ENCODE measurements around the gene AIPL1. TPM values are rescaled to one million over a fixed set of nuclear protein-coding genes. Genes with fewer than 3 reads are reported as not detected.

Gene AIPL1
- total and polyA plus RNA-seq, 10 of the 15 experiments (the other 5 are each of a cell fraction or from before 2014, with no cell fraction given) = not detected

- BruUV-seq (replicated peaks) = no TSS peak
- WGBS (ENCODE audit: insufficient coverage, insufficient replicate concordance, low lambda C conversion rate, missing lambda C conversion rate) = 45% methylated on average over 10 of the region's 10 CpGs
Observed at GRCh38 chr17:6452471-6453266, 17.7 kb upstream of the AIPL1 start.

More at GRCh38 chr17:6452471-6453266, 17.7 kb upstream of the AIPL1 start:
- no peaks in the 10 kb centered on the region for H3K9me3 ChIP-seq (replicated peaks; ENCODE audit: control insufficient read depth, insufficient read depth, low read length)
- ChIA-PET RAD21 (ENCODE audit: unreplicated experiment) (interaction anchor here (0.7 kb wide), 1 partner anchor 196 kb away, joined by 3 read pairs; no protein-coding TSS in a partner anchor), CTCF (interaction anchor here (1.2 to 1.5 kb wide), 2 partner anchors 20 to 163 kb away, joined by 3 read pairs; no protein-coding TSS in a partner anchor), SMC1A (ENCODE audit: uncharacterized antibody, unreplicated experiment) (no interaction called here), POLR2A (interaction anchor here (0.5 kb wide), 1 partner anchor 1230 kb away, joined by 3 read pairs; no protein-coding TSS in a partner anchor)
- H3K27me3 ChIP-seq (replicated peaks in 1 of 2; ENCODE audit: control insufficient read depth in 2 of 2, insufficient read depth in 2 of 2, low read length in 1 of 2) = no peaks in the 10 kb centered on the region; a peak in 1 of 4 replicates
- intact Hi-C loops (cut with micrococcal nuclease; ENCODE audit: unreplicated experiment) = no loop called here
- in situ Hi-C loops (cut with MboI) = no loop called here
- peak overlapping the region; percentile 11; the same call in 1 of the 2 replicates for H3K4me2 ChIP-seq (ENCODE audit: control insufficient read depth, insufficient read depth)
- no peak overlapping the region for H2AFZ ChIP-seq (ENCODE audit: control insufficient read depth, low read depth, low read length)
- TF ChIP-seq EED (IDR thresholded peaks at IDR 0.05; ENCODE audit: low read depth) = peak; percentile 58
- peak; percentile 64; the same call in 1 of the 2 replicates for TF ChIP-seq IRF4 (IDR thresholded peaks at IDR 0.05; ENCODE audit: low read depth, low read length)
- peak; percentile 42 for TF ChIP-seq MEF2B (IDR thresholded peaks at IDR 0.05; ENCODE audit: partially characterized antibody, poor library complexity, severe bottlenecking)
- TF ChIP-seq RUNX3 (IDR thresholded peaks at IDR 0.05; ENCODE audit: low read length) = peak; percentile 95
- peak; percentile 42; the same call in 1 of the 2 replicates for TF ChIP-seq CBFB (IDR thresholded peaks at IDR 0.05; ENCODE audit: low read depth)
- TF ChIP-seq CREM (IDR thresholded peaks at IDR 0.05; ENCODE audit: low read depth) = peak; percentile 61; the same call in 1 of the 2 replicates
- 0 out of 2 replicates have a peak, but pooled peaks have one; percentile 54 for TF ChIP-seq MLLT1 (IDR thresholded peaks at IDR 0.05)
- TF ChIP-seq RFX5 (IDR thresholded peaks at IDR 0.05; ENCODE audit: low read depth, low read length) = no peak
- TF ChIP-seq MTA2 (IDR thresholded peaks at IDR 0.05; ENCODE audit: low read depth) = 0 out of 2 replicates have a peak, but pooled peaks have one; percentile 21
- TF ChIP-seq ETV6 (conservative IDR thresholded peaks at IDR 0.05 in 1 of 2, IDR thresholded peaks at IDR 0.05 in 1 of 2; ENCODE audit: borderline replicate concordance in 1 of 2, low read depth in 1 of 2) = 0 out of 4 replicates have a peak, but pooled peaks of 1 of the 2 experiments have one; percentile 44
- TF ChIP-seq DPF2 (IDR thresholded peaks at IDR 0.05) = no peak
- peak in 1 of 2 experiments; percentile 8; a peak in 1 of 4 replicates for TF ChIP-seq BHLHE40 (IDR thresholded peaks at IDR 0.05; ENCODE audit: borderline replicate concordance in 1 of 2, low read depth in 2 of 2, low read length in 1 of 2)
- no peak for TF ChIP-seq MYC (IDR thresholded peaks at IDR 0.05; ENCODE audit: insufficient read depth, insufficient read length, insufficient replicate concordance, low read length, severe bottlenecking)
- H3K4me1 ChIP-seq (ENCODE audit: control insufficient read depth, insufficient read depth, low read length) = peaks cover 43% of the 10 kb centered on the region
- no peak for DNase-seq (ENCODE audit: low read depth, low spot score)
- H3K9ac ChIP-seq (ENCODE audit: control insufficient read depth, insufficient read depth, low read length) = no peak overlapping the region
- peak; percentile 97 for FAIRE-seq
- H3K36me3 ChIP-seq (ENCODE audit: control insufficient read depth in 2 of 2, insufficient read depth in 2 of 2, low read length in 1 of 2) = peaks cover 0 to 3% of the 10 kb centered on the region in 2 experiments; a peak in 1 of 4 replicates
- peak; percentile 32; the same call in 2 of the 3 replicates for ATAC-seq
- no peaks in the 10 kb centered on the region for H4K20me1 ChIP-seq (ENCODE audit: control insufficient read depth, insufficient read depth)
- no peaks in the 10 kb centered on the region for H3K79me2 ChIP-seq (ENCODE audit: control insufficient read depth, insufficient read depth, low read length)
- H3K4me3 ChIP-seq = no peak overlapping the region
- no peak overlapping the region for H3K27ac ChIP-seq (ENCODE audit: control insufficient read depth, insufficient read depth)
